Neutrophil (primary cell): ENCODE measurements around the gene SLC4A1.

Source experiments
- H3K27ac ChIP-seq: fragments of 200-600 bp; sonication (generic); 2 replicates; pipeline ENCODE4 v1.5.1; 2016; ENCODE audit warnings: mild to moderate bottlenecking, moderate library complexity
- H3K27me3 ChIP-seq: fragments of 200-600 bp; sonication (generic); 2 replicates; pipeline ENCODE4 v1.6.0; 2016; ENCODE audit warnings: mild to moderate bottlenecking
- H3K36me3 ChIP-seq: fragments of 200-600 bp; sonication (generic); 2 replicates; pipeline ENCODE4 v1.5.1; 2017
- H3K4me1 ChIP-seq, 2 experiments: fragments of 200-600 bp in 1 of 2; sonication (generic) in 1 of 2; 1 replicate in 1 of 2; 2 replicates in 1 of 2; pipeline versions ENCODE4 v1.5.1 to v1.6.1; 2013 to 2016; ENCODE audit warnings: low read depth in 1 of 2, low read length in 1 of 2, mild to moderate bottlenecking in 1 of 2, moderate library complexity in 1 of 2; ENCODE audit not compliant: control insufficient read depth in 1 of 2, insufficient read depth in 1 of 2
- H3K4me3 ChIP-seq, 2 experiments: fragments of 200-600 bp in 1 of 2; sonication (generic) in 1 of 2; 1 replicate in 1 of 2; 2 replicates in 1 of 2; pipeline ENCODE4 v1.5.1; 2013 to 2016; ENCODE audit warnings: low read depth in 1 of 2, low read length in 1 of 2, mild to moderate bottlenecking in 1 of 2, moderate library complexity in 1 of 2
- H3K9me3 ChIP-seq: fragments of 200-600 bp; sonication (generic); 2 replicates; pipeline ENCODE4 v1.5.1; 2016
- CTCF ChIP-seq: fragments of 200-600 bp; sonication (generic); IDR thresholded peaks from 2 replicates; pipeline ENCODE4 v1.5.1; 2016; ENCODE audit warnings: antibody characterized with exemption

The SLC4A1 gene

GRCh38 chr17:44221862-44222111, 46.1 kb downstream of the SLC4A1 start:
- Histone ChIP-seq H3K9me3 (no peaks in the 10 kb centered on the region), H3K4me3 (peak overlapping the region; percentile 72 to 78)
- TF ChIP-seq CTCF: no peak

GRCh38 chr17:44221084-44221861, 46.7 kb downstream of the SLC4A1 start:
- Histone ChIP-seq H3K4me3 (peak overlapping the region; percentile 72 to 78), H3K27me3 (peaks cover 29% of the 10 kb centered on the region), H3K27ac (peak overlapping the region; percentile 97), H3K36me3 (peaks cover 13% of the 10 kb centered on the region), H3K9me3 (no peaks in the 10 kb centered on the region), H3K4me1 (peaks cover 32 to 35% of the 10 kb centered on the region in 2 experiments)
- no peak for TF ChIP-seq CTCF

More at GRCh38 chr17:44221862-44222111, 46.1 kb downstream of the SLC4A1 start:
- H3K27me3 ChIP-seq: peaks cover 29% of the 10 kb centered on the region
- peaks cover 29% of the 10 kb centered on the region in 2 experiments for H3K4me1 ChIP-seq
- H3K36me3 ChIP-seq: peaks cover 8% of the 10 kb centered on the region
- peak overlapping the region; percentile 97 for H3K27ac ChIP-seq

GRCh38 chr17:44220213-44221083, 47.5 kb downstream of the SLC4A1 start:
- H3K9me3 ChIP-seq: no peaks in the 10 kb centered on the region
- H3K36me3 ChIP-seq: peaks cover 21% of the 10 kb centered on the region
- H3K4me1 ChIP-seq: peaks cover 32 to 38% of the 10 kb centered on the region in 2 experiments
- H3K27me3 ChIP-seq: peaks cover 29% of the 10 kb centered on the region
- H3K27ac ChIP-seq: peak overlapping the region; percentile 97
- peak overlapping the region; percentile 72 to 78 for H3K4me3 ChIP-seq
- no peak for TF ChIP-seq CTCF

- peaks cover 28% of the 10 kb centered on the region for H3K27me3 ChIP-seq
- H3K36me3 ChIP-seq: peaks cover 28% of the 10 kb centered on the region
- no peaks in the 10 kb centered on the region for H3K9me3 ChIP-seq
- no peak for TF ChIP-seq CTCF
- peaks cover 32 to 38% of the 10 kb centered on the region in 2 experiments for H3K4me1 ChIP-seq
- H3K4me3 ChIP-seq: peak within 1 kb of the TSS; percentile 72 to 78
- H3K27ac ChIP-seq: peak within 1 kb of the TSS; percentile 97
These were observed 48.2 kb downstream of the SLC4A1 start, which contains the start of gene UBTF for GRCh38 chr17:44219616-44220212. Gene UBTF (minus strand): TSS chr17:44219675. CDS start chr17:44218229, 1,446 bp downstream.

- Histone ChIP-seq H3K27ac (peak overlapping the region; percentile 97), H3K4me1 (peaks cover 32 to 38% of the 10 kb centered on the region in 2 experiments), H3K36me3 (peaks cover 34% of the 10 kb centered on the region), H3K9me3 (no peaks in the 10 kb centered on the region), H3K27me3 (peaks cover 24% of the 10 kb centered on the region), H3K4me3 (peak overlapping the region; percentile 72 to 78)
- peak; percentile 79 for TF ChIP-seq CTCF
These were observed 48.8 kb downstream of the SLC4A1 start for GRCh38 chr17:44219108-44219615.
